ENCODE results near the gene DYSF. TPM values are rescaled to one million over a fixed set of nuclear protein-coding genes. Genes with fewer than 3 reads are reported as not detected.

The DYSF gene
- total and polyA plus RNA-seq, 2 donors (not counting 3 experiments of a cell fraction or from before 2014, with no cell fraction given), result 50.9 to 152 TPM

GRCh38 chr2:71727562-71727961 lies 274.2 kb downstream of the DYSF start:
- Histone ChIP-seq H3K27ac (ENCODE audit: insufficient read depth, low read depth, low read length) (no peak overlapping the region), H3K9me1 (replicated peaks; ENCODE audit: control insufficient read depth, extremely low read depth, insufficient read depth, low read length) (no peaks in the 10 kb centered on the region), H3K4me2 (ENCODE audit: insufficient read depth, low read length) (no peak overlapping the region), H3K4me1 (ENCODE audit: control insufficient read depth, extremely low read depth, insufficient read depth, low read length) (no peaks in the 10 kb centered on the region), H3K79me2 (ENCODE audit: control insufficient read depth, insufficient read depth, low read length) (no peaks in the 10 kb centered on the region), H4K20me1 (replicated peaks; ENCODE audit: control insufficient read depth, extremely low read depth, insufficient read depth, low read length) (no peaks in the 10 kb centered on the region), H3K9ac (replicated peaks; ENCODE audit: extremely low read depth, insufficient read depth, low read length) (no peak overlapping the region), H3K36me3 (ENCODE audit: control insufficient read depth in 2 of 2, extremely low read depth in 1 of 2, insufficient read depth in 2 of 2, low read length in 2 of 2) (no peaks in the 10 kb centered on the region), H2AFZ (ENCODE audit: low read depth, low read length) (no peak overlapping the region), H3K4me3 (replicated peaks in 1 of 3; ENCODE audit: insufficient read depth in 1 of 3, low read depth in 1 of 3, low read length in 3 of 3) (no peak overlapping the region), H3K27me3 (ENCODE audit: control insufficient read depth in 2 of 2, insufficient read depth in 2 of 2, low read length in 2 of 2) (peaks cover 10% of the 10 kb centered on the region in 2 experiments), H3K9me3 (replicated peaks; ENCODE audit: control insufficient read depth, insufficient read depth, low read length) (no peaks in the 10 kb centered on the region)
- intact Hi-C loops (cut with micrococcal nuclease) (no loop called here), dilution Hi-C loops (cut with MboI; ENCODE audit: extremely low pct_ligation_motif_present, low sequenced_read_pairs) (no loop called here)
- POLR2A ChIA-PET, result no interaction called here
- DNase-seq (ENCODE audit: low read depth, low spot score), result no peak
- FAIRE-seq, result no peak
- CTCF ChIA-PET, result no interaction called here
- no TSS peak for BruUV-seq (replicated peaks)
- TF ChIP-seq EZH2 (IDR thresholded peaks at IDR 0.05; ENCODE audit: borderline replicate concordance, low read depth, low read length, severe bottlenecking), result no peak
- TF ChIP-seq, protein P1, sequence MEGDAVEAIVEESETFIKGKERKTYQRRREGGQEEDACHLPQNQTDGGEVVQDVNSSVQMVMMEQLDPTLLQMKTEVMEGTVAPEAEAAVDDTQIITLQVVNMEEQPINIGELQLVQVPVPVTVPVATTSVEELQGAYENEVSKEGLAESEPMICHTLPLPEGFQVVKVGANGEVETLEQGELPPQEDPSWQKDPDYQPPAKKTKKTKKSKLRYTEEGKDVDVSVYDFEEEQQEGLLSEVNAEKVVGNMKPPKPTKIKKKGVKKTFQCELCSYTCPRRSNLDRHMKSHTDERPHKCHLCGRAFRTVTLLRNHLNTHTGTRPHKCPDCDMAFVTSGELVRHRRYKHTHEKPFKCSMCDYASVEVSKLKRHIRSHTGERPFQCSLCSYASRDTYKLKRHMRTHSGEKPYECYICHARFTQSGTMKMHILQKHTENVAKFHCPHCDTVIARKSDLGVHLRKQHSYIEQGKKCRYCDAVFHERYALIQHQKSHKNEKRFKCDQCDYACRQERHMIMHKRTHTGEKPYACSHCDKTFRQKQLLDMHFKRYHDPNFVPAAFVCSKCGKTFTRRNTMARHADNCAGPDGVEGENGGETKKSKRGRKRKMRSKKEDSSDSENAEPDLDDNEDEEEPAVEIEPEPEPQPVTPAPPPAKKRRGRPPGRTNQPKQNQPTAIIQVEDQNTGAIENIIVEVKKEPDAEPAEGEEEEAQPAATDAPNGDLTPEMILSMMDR (IDR thresholded peaks at IDR 0.05; ENCODE audit: extremely low read depth in 1 of 2, insufficient read depth in 1 of 2, low read depth in 1 of 2, low read length in 2 of 2), result no peak
- TF ChIP-seq FOS (IDR thresholded peaks at IDR 0.05; ENCODE audit: borderline replicate concordance, insufficient read depth, low read length), result no peak
- no peak for TF ChIP-seq POLR2AphosphoS5 (IDR thresholded peaks at IDR 0.05; ENCODE audit: insufficient read depth, low read depth, low read length)

GRCh38 chr2:71728036-71728435 lies 274.7 kb downstream of the DYSF start:
- BruUV-seq (replicated peaks), result no TSS peak
- no peak overlapping the region for H2AFZ ChIP-seq (ENCODE audit: low read depth, low read length)
- ChIA-PET CTCF (no interaction called here), POLR2A (no interaction called here)
- no peak overlapping the region for H3K4me3 ChIP-seq (replicated peaks in 1 of 3; ENCODE audit: insufficient read depth in 1 of 3, low read depth in 1 of 3, low read length in 3 of 3)
- H3K9me3 ChIP-seq (replicated peaks; ENCODE audit: control insufficient read depth, insufficient read depth, low read length), result no peaks in the 10 kb centered on the region
- no peaks in the 10 kb centered on the region for H3K36me3 ChIP-seq (ENCODE audit: control insufficient read depth in 2 of 2, extremely low read depth in 1 of 2, insufficient read depth in 2 of 2, low read length in 2 of 2)
- H3K27ac ChIP-seq (ENCODE audit: insufficient read depth, low read depth, low read length), result no peak overlapping the region
- no peaks in the 10 kb centered on the region for H3K9me1 ChIP-seq (replicated peaks; ENCODE audit: control insufficient read depth, extremely low read depth, insufficient read depth, low read length)
- intact Hi-C loops (cut with micrococcal nuclease) (no loop called here), dilution Hi-C loops (cut with MboI; ENCODE audit: extremely low pct_ligation_motif_present, low sequenced_read_pairs) (no loop called here)
- H4K20me1 ChIP-seq (replicated peaks; ENCODE audit: control insufficient read depth, extremely low read depth, insufficient read depth, low read length), result no peaks in the 10 kb centered on the region
- H3K27me3 ChIP-seq (ENCODE audit: control insufficient read depth in 2 of 2, insufficient read depth in 2 of 2, low read length in 2 of 2), result peaks cover 10% of the 10 kb centered on the region in 2 experiments
- H3K4me2 ChIP-seq (ENCODE audit: insufficient read depth, low read length), result no peak overlapping the region
- no peak overlapping the region for H3K9ac ChIP-seq (replicated peaks; ENCODE audit: extremely low read depth, insufficient read depth, low read length)
- no peaks in the 10 kb centered on the region for H3K79me2 ChIP-seq (ENCODE audit: control insufficient read depth, insufficient read depth, low read length)
- TF ChIP-seq JUN (IDR thresholded peaks at IDR 0.05; ENCODE audit: borderline replicate concordance, insufficient read depth, insufficient read length, low read depth), result no peak
- TF ChIP-seq EZH2 (IDR thresholded peaks at IDR 0.05; ENCODE audit: borderline replicate concordance, low read depth, low read length, severe bottlenecking), result no peak
- TF ChIP-seq, protein P1 (IDR thresholded peaks at IDR 0.05; ENCODE audit: extremely low read depth in 1 of 2, insufficient read depth in 1 of 2, low read depth in 1 of 2, low read length in 2 of 2), result no peak
- TF ChIP-seq, protein P2, sequence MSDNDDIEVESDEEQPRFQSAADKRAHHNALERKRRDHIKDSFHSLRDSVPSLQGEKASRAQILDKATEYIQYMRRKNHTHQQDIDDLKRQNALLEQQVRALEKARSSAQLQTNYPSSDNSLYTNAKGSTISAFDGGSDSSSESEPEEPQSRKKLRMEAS (IDR thresholded peaks at IDR 0.05; ENCODE audit: insufficient read depth, insufficient read length), result no peak
- no peak for TF ChIP-seq GATA2 (IDR thresholded peaks at IDR 0.05; ENCODE audit: insufficient read depth, insufficient read length, low read depth, low read length)
- TF ChIP-seq FOS (IDR thresholded peaks at IDR 0.05; ENCODE audit: borderline replicate concordance, insufficient read depth, low read length), result no peak
- no peak for TF ChIP-seq POLR2A (IDR thresholded peaks at IDR 0.05; ENCODE audit: low read depth, low read length)
- TF ChIP-seq POLR2AphosphoS5 (IDR thresholded peaks at IDR 0.05; ENCODE audit: insufficient read depth, low read depth, low read length), result no peak
- no peak for TF ChIP-seq MYC (IDR thresholded peaks at IDR 0.05; ENCODE audit: low read depth, low read length)
- no peaks in the 10 kb centered on the region for H3K4me1 ChIP-seq (ENCODE audit: control insufficient read depth, extremely low read depth, insufficient read depth, low read length)
- DNase-seq (ENCODE audit: low read depth, low spot score) (no peak), FAIRE-seq (no peak)

Measured in endothelial cell of umbilical vein (primary cell).